IPS-18c (cell line): Measurements from ENCODE around the gene DYRK3.

Experiments used
- H3K4me3 ChIP-seq: 2 replicates; pipeline ENCODE4 v1.7.0; 2013; ENCODE audit warnings: low read depth, mild to moderate bottlenecking, low read length, moderate library complexity; ENCODE audit not compliant: insufficient read depth
- H3K9me3 ChIP-seq: one replicate; pipeline ENCODE4 v1.6.1; 2013; ENCODE audit warnings: mild to moderate bottlenecking, low read length, moderate library complexity; ENCODE audit not compliant: control insufficient read depth, insufficient read depth

DYRK3 gene

DNA sequence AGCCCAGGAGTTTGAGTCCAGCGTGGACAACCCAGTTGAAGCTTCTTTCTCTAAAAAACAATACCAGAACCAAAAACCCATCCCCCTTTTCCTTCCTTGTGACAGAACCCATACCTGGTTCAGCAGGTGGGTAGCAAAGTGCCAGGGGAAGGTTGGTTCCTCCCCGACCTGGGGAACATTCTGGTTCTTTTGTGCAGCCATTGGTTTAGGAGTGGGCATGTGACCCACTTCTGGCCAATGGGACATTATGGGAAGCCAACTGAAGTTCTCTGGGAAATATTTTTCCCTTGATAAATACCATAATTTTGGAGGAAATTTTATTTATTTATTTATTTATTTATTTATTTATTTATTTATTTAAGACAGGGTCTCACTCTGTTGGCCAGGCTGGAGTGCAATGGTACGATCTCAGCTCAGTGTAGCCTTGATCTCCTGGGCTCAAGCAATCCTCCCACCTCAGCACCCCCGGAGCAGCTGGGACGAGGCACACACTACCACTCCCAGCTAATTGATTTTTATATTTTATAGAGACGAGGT, 33.6 kb downstream of the DYRK3 start:
- Histone ChIP-seq H3K9me3 (no peaks in the 10 kb centered on the region), H3K4me3 (no peak overlapping the region)

DNA sequence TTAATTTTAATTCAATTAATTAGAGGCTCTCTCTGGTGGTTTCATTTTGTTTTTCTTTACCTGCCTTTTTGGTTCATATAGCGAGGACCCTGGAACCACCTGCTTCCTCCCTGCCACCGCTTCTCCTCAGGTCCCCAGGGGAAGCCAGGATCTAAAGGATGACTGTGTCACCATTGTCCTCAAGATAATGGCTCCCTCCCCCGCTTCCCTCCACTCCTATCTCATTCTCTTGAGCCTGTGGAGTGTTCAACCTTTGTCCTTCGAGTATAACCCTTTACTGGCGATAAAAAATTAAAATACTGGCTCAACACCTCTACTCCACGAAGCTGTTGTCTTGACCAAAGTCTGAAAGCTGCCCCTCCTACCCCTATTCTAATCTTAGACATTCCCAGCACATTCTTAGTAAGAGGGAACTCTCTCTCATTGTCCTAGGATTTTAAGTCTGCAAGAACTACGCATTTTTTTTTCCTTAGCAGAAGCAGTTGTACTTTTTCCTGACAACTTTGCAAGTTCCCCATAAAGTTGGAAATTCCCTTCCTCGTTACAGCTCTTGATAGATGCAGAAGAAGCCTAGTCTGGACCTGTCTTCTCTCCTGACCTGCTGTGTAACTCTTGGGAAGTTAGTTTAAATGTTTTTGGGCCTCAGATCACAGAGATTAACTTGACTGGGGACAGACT, 36.8 kb downstream of the DYRK3 start:
- Histone ChIP-seq H3K9me3 (no peaks in the 10 kb centered on the region), H3K4me3 (peak overlapping the region; percentile 10; the same call in 1 of the 2 replicates)

DNA sequence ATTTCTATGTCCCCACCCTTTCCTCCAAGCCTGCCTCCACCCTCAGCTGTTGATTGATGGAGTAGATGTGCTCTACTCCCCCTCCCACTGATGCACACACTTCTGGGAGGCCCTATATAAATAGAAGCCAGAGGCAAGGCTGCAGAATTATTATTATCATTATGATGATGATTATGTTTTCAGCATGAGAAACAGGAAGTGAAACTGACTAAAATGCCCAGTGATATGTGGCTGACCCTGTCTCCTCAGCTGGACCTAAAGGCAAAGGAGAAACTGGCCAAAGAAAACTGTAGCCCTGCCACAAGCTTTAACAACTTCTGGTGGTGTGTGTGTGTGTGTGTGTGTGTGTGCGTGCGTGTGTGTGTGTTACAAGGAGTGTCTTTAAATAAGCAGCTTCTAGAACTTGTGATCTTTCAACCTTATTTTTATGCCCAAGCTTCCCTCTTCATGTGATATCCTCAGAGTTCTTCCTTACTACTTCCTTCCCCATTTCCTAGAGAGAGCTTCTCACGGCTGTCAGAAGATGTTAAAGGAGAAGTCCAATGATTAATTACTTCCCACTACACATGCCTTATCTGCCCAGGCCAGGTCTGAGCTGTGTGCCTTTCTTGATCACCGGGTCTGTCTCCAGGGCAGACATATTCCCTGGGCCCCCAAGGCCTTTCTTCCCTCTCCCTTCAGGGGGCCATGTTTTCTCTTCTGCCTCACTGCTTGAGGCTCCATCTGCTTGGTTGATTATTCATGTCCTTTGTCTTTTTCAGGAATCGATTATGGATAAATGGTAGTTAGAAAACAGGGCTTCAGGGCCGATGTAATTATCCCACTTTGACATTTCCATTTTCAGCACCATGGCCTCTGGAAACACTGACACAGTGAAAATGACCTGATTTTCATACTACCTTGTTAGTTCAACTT, 37.8 kb downstream of the DYRK3 start:
- Histone ChIP-seq H3K9me3 (no peaks in the 10 kb centered on the region), H3K4me3 (no peak overlapping the region)

DNA sequence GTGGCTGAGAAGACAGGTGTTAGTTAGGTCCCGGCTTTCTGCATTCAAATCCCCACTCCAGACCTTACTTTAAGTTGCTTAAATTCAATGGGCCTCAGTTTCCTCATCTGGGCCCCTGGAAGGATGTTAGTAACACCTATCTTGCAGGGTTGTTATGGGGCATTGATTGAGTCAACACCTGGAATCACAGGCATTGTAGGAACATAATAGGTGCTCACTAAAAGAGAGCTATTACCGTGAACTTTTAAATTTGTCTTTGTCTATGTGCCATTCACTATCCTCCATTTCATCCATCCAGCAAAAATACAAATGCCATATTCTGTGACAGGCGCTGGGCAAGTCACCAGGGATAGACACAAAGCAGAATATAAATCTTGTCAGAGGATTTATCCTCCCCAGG, 38.9 kb downstream of the DYRK3 start:
- no peak overlapping the region for H3K4me3 ChIP-seq
- no peaks in the 10 kb centered on the region for H3K9me3 ChIP-seq

DNA sequence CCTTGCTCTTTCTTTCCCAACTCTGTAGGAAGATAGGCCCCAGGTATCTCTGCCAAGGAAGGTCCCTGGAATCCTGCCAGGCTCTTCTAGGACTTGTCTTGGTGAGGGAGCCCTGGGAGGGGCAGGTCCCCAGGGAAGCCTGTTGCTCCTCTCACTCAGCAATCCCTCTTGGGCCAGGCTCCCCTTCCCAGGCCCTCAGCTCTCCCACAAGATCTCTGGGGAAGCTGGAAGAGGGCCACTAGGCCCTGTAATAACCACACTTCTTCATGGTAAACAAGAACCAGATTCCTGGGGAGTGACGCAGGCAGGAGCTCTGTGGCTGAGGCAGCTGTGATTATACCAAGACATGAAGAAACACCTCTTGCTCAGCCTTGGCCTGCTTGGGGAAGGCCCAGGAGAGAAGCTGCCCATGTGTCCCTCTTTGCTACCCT, 39.4 kb downstream of the DYRK3 start:
- Histone ChIP-seq H3K4me3 (no peak overlapping the region), H3K9me3 (no peaks in the 10 kb centered on the region)

DNA sequence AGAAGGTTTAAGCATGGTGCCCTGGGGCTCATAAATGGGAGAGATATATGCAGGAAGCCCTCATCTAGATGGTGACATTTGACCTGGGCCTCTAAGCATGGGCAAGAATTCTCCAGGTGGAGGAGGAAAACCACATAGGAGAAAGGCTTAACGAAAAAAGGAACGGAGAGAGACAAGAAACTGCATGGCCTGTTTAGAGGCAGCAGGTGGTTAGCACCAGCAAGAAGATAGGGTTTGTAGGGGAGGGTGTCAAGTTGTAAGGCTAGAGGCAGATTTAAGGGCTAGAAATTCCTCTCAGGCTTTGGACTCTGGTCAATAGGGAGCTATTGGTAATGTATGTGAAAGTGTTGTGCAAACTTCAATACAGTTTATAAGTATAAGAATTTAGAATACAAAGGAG, 41.2 kb downstream of the DYRK3 start:
- Histone ChIP-seq H3K4me3 (no peak overlapping the region), H3K9me3 (no peaks in the 10 kb centered on the region)

DNA sequence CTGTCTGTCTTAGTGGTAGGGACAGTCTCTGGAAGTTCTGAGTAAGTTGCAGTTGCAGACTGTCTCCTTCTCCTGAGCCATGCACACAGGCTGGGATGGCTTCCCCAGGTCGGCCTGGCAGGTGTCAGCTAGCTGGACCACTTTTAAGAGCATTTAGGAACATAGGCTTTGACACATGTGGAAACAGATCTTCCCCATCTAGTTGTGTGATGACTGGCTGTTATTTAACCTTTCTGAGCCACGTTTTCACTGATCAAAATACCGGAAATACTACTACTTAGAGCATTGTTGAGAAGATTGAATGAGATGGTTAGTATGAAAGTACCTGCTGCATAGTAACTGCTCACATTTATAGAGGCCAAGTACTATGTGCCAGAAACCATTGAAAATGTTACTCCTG, 43.2 kb downstream of the DYRK3 start:
- Histone ChIP-seq H3K4me3 (no peak overlapping the region), H3K9me3 (no peaks in the 10 kb centered on the region)

DNA sequence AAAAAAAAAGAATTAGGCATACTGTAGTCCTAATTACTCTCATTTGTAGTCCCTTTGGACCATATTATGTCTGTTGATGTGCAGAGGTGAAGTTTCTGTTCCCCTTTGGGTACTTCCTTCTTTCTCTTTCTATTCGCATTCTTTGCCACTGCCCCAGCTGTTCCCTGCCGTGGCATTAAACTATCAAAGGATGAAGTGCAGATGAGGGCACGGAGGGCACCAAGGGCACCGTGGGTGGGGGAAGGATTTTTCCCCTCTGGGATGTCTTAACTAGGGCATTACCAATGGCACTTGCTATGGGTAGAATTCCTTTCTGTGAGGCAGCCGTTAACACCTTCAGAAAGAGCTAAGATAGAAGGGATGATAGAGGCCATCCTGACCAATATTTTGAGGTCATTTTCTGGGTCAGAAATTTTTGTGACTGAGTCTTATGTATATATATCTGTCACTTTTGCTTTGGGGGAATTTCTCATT, 44.4 kb downstream of the DYRK3 start:
- H3K4me3 ChIP-seq: no peak overlapping the region
- H3K9me3 ChIP-seq: no peaks in the 10 kb centered on the region

DNA sequence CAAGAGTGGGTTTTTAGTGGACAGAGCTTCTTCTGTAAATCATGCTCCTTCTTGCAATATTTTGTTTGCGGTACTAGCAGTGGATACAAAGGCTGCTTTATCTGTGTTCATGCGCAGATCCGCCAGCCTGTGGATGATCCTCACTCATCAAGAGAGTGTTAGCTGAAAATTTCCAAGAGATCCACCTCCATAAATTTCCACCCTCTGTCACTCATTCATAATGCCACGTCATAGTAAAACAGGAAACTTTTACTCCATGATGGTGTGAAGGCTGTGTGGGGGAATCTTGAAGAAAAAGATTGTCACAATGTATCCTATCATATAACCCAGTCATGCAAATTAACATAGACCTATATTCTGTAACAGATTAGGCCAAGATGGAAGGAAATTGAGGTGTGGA, 44.9 kb downstream of the DYRK3 start:
- Histone ChIP-seq H3K4me3 (no peak overlapping the region), H3K9me3 (no peaks in the 10 kb centered on the region)

DNA sequence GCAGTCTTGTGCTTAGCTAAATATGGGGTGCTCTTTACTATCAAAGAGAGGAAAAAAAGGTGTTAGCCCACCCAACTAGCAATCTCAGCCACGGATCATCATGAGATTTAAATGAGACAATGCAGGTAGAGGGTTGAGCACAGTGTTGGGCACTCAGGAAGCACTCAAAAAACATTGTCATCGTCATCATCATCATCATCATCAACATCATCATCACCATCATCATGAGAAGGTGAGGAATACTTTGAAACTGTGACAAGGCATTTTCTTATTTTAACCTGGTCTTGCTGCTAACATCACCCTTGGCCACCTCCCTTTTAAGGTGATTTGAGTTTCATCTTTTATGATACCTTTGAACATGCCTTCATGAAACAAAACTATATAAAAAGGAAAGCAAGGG, 46.0 kb downstream of the DYRK3 start:
- H3K4me3 ChIP-seq: no peak overlapping the region
- no peaks in the 10 kb centered on the region for H3K9me3 ChIP-seq

DNA sequence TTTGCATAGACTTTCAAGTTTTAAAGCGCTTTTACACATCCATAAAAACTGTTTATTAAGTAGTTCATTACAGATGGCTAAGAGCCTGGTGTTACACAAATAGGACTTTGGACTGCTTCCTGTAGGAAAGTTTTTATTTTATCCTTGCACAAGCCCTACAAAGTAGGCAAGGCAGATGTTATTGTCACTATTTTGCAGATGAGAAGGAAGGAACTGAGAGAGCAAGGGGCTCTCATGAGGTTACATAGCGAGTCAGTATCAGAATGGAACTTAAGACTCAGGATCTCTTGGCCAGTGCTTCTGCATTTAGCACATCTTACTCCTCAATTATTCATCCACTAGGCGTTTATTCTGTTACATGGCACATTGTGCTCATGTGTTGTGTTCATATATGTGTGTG, 46.8 kb downstream of the DYRK3 start:
- Histone ChIP-seq H3K9me3 (no peaks in the 10 kb centered on the region), H3K4me3 (no peak overlapping the region)

DNA sequence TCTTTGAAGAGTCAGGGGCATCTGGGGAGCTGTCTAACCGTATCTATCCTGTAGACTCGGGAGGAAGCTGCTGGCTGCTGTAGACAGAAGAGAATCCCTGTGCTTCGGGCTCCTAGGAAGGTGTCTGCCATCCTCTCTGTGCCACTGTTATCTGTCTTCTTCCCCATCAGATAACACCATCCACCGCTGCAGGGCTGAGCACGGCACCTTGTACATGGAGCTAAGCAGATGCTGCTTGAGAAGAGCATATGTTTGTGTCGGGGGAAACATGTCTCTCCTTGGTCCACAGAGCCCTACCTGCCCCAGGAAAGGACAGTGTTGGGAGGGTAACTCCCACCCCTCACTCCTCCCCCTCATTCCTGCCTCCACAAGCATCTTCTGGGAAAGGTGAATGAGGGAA, 48.0 kb downstream of the DYRK3 start:
- Histone ChIP-seq H3K4me3 (no peak overlapping the region), H3K9me3 (no peaks in the 10 kb centered on the region)

DNA sequence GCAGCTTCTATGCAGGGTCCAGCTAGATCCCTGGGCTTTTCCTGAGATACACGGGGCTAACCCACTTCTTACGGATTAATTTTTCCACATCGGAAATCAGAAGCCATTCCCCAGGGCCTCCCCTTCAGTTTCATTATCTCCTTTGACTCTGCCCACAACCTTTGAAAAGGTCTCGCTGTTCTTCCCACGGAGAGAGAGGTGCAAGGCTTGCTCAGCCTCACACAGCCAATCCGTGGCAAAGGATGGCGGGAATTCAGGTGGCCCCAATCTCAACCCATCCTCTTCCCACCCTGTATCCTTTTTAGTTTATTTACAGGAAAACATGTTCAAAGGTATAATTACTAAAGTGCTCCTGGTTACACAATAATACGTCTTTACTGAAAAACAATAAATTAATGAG, 48.7 kb downstream of the DYRK3 start:
- H3K4me3 ChIP-seq: peak overlapping the region; percentile 65; the same call in 1 of the 2 replicates
- H3K9me3 ChIP-seq: no peaks in the 10 kb centered on the region

DNA sequence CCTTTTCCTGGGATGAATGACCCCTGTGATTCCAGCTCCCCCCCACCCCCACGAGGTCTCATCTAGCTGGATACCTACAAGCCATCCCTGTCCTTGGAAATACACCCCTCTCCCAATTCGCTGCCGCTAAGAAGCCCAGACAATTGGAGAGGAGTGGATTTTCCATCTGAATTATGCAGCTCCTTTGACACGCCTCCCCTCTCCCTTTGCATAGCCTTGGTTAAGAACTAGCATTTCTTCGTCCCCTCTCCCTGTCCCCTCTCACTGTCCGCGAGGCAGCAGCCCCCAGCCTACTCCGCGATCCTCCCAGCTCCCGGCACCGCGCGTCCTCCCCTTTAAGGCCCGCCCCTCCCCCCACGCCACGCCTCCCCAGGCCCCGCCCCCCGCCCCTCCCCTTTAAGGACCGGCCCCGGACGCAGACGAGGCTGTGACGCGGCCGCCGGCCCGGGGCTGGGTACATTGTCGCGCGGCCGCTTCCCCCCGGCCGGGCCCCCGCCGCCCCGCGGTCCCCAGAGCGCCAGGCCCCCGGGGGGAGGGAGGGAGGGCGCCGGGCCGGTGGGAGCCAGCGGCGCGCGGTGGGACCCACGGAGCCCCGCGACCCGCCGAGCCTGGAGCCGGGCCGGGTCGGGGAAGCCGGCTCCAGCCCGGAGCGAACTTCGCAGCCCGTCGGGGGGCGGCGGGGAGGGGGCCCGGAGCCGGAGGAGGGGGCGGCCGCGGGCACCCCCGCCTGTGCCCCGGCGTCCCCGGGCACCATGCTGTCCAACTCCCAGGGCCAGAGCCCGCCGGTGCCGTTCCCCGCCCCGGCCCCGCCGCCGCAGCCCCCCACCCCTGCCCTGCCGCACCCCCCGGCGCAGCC, 49.4 kb downstream of the DYRK3 start, which contains the start of gene MAPKAPK2:
TSS of gene MAPKAPK2 (plus strand) at position 428 of the 856 bp plus-strand sequence. CDS start at position 753, 325 bp downstream.
- Histone ChIP-seq H3K9me3 (no peaks in the 10 kb centered on the region), H3K4me3 (peak within 1 kb of the TSS; percentile 83)

DNA sequence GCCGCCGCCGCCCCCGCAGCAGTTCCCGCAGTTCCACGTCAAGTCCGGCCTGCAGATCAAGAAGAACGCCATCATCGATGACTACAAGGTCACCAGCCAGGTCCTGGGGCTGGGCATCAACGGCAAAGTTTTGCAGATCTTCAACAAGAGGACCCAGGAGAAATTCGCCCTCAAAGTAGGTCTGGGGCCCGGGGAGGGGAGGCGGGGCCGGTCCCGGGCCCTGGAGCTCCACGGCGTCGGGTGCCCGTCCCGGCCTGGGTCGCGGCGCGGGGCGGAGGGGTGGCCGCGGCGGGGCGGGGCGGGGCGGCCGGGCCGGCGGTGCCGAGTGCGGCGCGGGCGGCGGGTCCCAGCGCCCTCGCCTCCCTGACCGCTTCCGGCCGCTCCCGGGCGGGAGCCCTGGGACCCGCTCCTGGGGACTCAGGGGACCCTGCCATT, 50.0 kb downstream of the DYRK3 start:
- Histone ChIP-seq H3K4me3 (peak overlapping the region; percentile 83), H3K9me3 (no peaks in the 10 kb centered on the region)

DNA sequence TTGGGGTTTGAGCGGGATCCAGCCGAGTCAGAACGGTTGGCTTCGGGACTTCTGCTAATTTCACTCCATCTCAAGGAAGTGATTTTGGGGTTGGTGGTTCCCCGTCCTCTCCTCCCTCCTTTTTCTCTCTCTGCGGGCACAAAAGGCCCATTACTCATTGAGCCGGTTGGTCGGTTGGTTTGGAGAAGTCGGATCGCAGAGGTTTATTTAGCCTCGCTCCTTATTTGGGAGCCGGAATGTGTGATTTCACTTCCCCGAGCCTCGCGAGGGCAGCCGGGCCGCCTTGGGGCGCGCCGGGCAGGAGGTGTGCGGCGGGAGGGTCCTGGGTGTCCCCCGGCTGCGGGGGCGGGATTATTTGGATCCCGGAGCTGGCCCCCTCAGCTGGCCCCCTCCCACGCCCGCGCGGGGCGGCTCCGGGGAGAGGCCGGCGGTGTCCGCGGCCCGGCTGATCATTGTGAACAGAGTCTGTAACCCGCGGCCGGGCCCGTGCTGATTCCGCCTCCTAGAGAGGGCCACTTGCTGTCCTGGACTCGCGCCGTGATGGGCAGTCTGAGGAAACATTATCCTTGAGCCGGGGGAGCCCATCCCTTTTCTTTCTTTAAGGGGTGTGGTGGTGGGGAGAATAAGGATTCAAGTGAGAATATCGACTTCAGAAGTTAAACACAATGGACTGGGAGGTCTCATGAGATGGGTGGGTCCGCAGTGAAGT, 50.6 kb downstream of the DYRK3 start:
- peak overlapping the region; percentile 83 for H3K4me3 ChIP-seq
- H3K9me3 ChIP-seq: peaks cover 2% of the 10 kb centered on the region
